HG02852 (cell line): ENCODE data around the gene ELMOD3.
A peak's percentile ranks its signal among the peaks of the same experiment; 100 is the strongest.
"Not testable (repeated sequence)": the region's sequence is repeated elsewhere in the genome, so short reads cannot be mapped to it uniquely, and the experiment has no call there.

Experiments
- ATAC-seq: cut with Tn5 transposase; IDR thresholded peaks from one replicate; pipeline ENCODE4 v1.9.1; 2021; ENCODE audit warnings: mild to moderate bottlenecking, moderate library complexity; ENCODE audit not compliant: unreplicated experiment

Gene ELMOD3

GRCh38 chr2:85329181-85329651, 25.4 kb upstream of the ELMOD3 start:
- no peak for ATAC-seq

- not testable (repeated sequence) for ATAC-seq
Observed at GRCh38 chr2:85329701-85330100, 24.9 kb upstream of the ELMOD3 start.

DNA sequence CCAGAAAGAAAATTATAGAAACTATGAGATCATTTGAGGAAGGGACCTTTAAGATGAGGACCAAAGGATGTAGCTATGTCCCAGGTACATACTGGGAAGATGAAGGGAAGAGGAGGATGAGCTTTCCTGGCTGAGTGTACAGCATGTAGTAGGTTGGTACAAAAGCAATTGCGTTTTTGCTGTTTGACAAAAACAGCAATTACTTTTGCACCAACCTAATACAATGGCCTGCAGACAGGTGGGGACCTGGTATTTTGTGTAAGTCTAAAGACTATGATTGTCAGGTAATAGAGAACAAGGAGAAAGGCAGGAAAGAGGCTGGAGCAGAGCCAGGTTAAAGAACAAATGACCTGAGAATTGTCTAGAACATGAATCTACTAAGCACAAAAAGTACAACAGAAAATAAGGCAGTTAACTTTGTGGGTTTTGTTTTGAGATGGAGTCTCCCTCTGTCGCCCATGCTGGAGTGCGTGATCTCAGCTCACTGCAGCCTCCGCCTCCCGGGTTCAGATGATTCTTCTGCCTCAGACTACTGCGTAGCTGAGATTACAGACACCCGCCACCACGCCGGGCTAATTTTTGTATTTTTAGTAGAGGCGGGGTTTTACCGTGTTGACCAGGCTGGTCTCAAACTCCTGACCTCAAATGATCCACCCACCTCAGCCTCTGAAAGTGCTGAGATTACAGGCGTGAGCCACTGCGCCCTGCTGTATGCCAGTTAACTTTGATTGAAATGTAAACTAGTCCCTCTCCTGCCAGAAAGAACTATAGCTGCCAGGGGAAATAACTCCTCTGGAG, 23.5 kb upstream of the ELMOD3 start:
- peak; percentile 19 for ATAC-seq

GRCh38 chr2:85333877-85334276, 20.7 kb upstream of the ELMOD3 start:
- ATAC-seq = not testable (repeated sequence)

- ATAC-seq = no peak
Observed at GRCh38 chr2:85334928-85335327, 19.6 kb upstream of the ELMOD3 start.

DNA sequence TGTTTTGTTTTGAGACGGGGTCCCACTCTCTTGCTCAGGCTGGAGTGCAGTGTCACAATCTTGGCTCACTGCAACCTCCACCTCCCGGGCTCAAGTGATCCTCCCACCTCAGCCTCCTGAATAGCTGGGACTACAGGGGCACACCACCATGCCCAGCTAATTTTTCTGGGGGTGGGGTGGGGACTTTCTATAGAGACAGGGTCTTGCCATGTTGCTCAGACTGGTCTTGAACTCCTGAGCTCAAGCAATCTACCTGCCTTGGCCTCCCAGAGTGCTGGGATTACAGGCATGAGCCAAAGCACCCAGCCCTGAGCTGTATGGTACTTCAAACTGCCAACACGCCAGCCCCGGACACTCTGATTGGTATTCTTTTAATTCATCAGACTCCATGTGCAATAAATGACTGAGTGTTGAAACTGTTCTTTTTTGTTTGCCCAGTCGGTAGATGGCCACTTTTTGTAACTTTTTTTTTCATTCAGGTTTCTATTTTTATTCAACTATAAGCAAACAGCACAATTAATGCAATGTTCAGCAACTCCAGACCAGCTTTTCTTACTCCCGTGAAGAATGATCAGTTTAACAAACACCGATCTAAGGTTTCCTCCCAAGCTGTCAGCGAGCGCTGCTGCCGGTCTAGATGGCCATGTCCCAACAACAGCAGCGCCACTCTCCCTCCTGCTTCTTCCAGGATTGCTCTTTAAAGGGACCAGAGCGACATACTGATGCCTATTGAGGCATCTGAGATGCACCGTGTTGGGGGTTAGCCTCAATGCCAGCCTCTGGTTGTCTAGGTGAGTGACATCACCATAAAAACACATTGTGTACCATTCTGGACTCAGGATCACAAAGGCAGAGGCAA, 14.3 kb upstream of the ELMOD3 start:
- ATAC-seq = no peak

DNA sequence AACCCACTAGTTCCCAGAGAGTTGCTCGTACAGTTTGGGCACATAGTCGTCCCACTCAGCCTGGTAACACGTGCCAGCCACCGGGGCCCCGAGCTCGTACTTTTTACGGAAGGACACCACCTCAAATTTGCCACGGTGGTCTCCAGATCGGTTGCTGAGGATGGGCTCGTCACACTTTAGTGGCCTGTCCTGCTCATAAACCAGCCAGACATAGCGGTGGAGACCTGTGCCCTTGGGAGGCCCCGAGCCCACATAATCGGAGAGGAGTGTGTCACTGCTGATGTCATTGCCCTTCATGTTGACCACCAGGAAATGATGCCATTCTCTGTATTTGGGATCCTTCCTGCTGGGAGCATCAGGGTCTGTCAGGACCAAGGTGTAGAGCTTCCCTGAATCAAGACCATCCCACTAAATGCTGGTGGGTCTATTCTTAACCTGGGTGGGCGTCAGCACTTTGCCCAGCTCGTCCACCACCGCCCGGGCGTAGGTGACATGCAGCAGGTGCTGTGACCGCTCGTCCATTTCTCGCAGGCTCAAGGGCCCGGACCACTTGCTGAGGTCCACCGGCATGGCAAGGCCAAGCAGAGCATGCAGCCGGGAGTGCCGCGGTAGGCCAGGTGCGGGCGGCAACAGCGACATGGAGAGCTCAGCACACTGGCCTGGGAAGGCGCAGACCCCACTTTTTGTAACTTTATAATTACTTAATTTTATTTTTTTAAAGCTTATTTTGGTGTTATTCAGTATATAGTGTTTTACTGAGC, 13.1 kb upstream of the ELMOD3 start:
- no peak for ATAC-seq

DNA sequence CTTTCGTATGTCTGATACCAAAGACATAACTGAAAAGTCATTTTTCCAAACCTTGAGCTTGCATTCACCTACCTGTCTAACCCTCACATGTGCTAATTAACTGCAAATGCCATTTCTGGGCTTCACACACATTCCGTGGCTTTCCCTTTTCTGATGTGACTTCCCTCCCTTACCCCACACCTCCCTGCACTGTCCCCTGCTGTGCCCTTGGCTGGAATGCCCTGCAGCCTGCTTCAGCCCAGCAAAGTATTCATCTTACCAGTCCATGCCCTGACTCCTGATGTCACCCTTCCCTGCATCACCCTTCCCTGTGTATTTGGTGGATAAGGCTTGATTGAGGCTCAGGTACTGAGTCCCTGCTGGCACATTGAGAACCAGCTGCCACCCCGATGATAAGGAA, 12.4 kb upstream of the ELMOD3 start:
- ATAC-seq = no peak

DNA sequence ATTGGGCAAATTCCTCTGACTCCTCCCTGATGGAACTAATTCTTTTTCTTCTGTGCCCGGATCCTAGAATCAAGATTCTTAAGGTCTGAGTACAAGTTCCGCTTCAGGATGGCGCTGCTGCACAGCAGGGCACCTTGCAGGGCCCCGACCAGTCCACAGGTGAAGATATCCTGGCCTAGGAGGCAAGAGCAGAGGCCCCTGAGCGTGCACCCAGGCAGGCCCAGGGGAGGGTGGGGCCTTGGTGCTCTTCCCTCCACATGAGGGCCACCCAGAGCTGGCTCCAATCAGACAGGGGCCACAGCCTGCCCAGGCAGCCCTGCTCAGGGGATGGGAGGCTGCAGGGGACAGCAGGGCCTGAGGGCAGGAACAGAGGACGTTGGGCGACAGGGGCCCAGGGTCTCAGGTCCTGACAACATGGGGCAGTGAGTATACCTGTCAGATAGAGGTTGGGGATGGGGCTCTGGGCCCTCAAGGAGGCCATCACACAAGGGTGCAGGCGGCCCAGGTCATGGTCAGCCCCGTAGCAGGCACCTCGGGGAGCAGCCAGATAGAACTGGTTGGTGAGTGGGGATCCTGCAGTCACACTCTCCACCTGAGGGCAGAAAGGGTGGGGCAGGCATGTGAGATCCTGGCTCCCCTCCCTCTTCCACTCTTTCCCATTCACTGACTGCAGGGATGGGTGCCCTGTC, 11.2 kb upstream of the ELMOD3 start:
- ATAC-seq = not testable (repeated sequence)

- no peak for ATAC-seq
Observed at GRCh38 chr2:85344356-85344954, 10.1 kb upstream of the ELMOD3 start.

- ATAC-seq = no peak
Observed at GRCh38 chr2:85347599-85347998, 7.0 kb upstream of the ELMOD3 start.

DNA sequence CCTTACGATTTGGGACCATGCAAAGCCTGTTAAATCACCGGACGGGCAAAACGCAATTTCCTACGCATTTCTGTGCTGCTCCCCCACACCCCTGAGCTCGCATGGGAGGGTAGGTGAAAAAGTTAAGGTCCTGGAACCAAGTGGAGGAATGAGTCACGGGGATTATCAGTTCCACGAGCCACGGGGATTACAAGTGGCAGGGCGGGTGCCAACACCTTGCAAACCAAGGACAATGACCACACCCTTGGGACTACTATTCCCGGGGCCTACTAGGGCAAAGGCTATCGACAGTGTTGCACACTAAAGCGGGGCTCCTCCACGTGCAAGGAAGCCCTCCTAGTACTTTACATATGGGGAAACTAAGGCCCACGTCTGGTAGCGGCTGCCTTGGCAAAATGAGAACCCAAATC, 688 bp upstream of the ELMOD3 start:
- peak; percentile 4 for ATAC-seq

DNA sequence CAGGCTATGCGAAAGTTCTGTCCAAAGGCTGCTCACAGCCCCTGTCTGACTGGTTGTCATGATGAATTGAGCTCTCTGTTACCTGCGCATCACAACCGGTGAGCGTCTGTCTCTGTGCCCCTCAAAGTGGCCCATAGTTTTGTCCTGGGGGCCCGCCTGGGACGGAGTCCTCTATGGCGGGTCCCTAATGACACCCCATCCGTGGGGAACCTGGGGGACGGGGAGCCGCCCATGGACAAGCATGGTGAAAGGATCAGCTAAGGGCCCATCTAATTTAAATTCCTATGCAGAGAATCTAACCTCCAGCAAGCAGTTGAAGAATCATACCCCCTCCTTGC, 473 bp downstream of the ELMOD3 start:
- ATAC-seq = peak; percentile 4

DNA sequence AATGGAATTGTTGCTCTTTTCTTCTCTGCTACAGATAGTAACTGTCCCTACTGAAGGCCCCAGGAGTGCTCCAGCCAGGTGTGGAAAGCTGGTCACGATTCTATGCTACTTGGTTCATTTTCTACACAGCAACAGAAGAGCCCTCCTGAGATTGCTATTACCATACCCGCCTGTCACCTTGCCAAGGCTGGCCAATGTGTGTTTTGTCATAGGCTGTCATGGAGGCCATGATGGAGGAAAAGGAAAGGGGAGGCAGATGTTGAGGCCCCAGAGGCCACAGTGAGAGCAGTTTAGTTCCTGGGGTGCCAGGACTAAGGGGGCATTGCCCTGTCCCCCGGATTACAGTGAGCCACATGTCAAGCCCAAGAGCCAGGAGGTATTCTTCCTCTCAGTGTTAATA, 952 bp downstream of the ELMOD3 start:
- ATAC-seq = no peak

- no peak for ATAC-seq
Observed at GRCh38 chr2:85356186-85356585, 1.6 kb downstream of the ELMOD3 start.

DNA sequence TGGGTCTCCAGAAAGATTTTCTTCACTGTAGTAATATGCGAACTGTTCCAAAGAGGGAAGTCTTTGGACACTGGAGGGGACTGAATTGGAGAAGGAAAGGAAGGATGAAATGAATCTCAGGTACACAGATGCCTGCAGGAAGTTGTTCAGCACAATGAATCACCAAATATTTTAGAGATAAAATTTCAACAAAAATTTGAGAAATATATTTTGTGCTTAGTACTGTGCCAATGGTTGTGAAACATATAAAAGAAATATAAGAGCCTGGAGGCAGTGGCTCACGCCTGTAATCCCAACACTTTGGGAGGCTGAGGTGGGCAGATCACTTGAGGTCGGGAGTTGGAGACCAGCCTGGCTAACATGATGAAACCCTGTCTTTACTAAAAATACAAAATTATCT, 3.2 kb downstream of the ELMOD3 start:
- no peak for ATAC-seq

- ATAC-seq = not testable (repeated sequence)
Observed at GRCh38 chr2:85362653-85363387, 8.3 kb downstream of the ELMOD3 start.

- no peak for ATAC-seq
Observed at GRCh38 chr2:85367180-85367579, 12.6 kb downstream of the ELMOD3 start.

DNA sequence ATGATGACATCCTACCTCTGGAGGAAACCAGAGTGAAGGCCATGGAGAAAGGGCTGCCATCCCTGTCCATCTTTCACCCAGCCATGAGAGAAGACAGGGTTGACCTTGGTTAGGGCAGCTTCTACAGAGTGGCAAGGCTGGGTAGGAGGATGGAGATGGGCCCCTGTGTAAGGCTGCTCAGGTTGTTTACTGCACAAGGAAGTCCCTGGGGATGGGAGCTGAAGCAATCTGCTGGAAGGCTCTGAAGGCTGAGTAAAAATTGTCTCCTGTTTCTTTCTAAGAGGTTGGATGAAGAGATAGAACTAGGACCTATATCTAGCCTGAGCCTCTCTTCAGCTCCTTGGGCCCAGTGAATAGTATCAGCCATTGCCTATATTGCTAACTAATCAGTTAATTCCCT, 14.4 kb downstream of the ELMOD3 start:
- no peak for ATAC-seq

DNA sequence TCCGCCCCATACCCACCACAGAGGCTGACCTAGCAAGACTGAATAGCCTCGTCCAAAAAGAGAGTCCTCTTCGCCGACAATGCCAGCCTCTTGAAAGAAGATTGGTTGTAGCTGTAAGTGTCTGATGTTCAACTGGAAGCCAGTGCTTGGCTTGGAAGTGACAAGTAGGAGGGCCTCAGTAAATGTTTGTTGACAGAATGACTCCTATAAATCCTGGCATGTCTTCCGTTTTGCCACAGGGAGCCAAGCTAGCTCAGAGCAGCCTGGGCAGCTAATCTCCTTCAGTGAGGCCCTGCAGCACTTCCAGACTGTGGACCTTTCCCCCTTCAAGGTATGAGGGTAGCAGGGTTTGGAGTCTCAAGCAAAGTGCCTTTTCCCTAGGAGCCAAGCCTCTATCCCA, 14.9 kb downstream of the ELMOD3 start:
- no peak for ATAC-seq
